Testis (tissue), 2 donors: ENCODE data around the gene CPNE1.

ENCODE experiments used
- CTCF ChIP-seq, 3 experiments: fragments of 450-650 bp in 2 of 3; fragments of 200-600 bp in 1 of 3; sonication (generic) in 1 of 3; IDR thresholded peaks; one replicate each; pipeline ENCODE4 v1.5.1; 2016 to 2019; ENCODE audit warnings: antibody characterized with exemption in 3 of 3, mild to moderate bottlenecking in 2 of 3, moderate library complexity in 1 of 3
- POLR2A ChIP-seq: fragments of 450-650 bp; IDR thresholded peaks from one replicate; pipeline ENCODE4 v1.6.1; 2017; ENCODE audit warnings: antibody characterized with exemption, mild to moderate bottlenecking, moderate library complexity

DNA sequence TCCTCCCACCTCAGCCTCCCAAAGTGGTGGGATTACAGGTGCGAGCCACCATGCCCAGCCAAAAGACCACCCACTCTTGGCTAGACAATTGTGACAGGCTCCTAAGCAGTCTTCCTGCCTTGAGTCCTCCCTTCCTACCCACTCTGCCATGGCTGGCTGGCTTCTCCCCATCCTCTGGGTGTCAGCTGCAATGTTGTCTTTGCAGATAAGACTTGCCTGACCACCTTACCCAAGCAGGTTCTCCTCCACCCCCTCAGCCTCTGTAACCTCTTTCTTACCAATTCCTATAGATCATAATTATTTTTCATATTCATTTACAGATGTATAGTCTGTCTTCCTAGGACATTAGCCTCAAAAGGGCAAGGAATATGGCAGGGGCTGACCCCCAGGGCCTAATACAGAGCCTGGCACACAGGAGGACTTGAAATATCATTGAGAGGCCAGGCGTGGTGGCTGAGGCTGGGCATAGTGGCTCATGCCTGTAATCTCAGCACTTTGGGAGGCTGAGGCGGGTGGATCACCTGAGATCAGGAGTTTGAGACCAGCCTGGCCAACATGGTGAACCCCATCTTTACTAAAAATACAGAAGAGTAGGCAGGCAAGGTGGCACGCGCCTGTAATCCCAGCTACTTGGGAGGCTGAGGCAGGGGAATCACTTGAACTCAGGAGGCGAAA, 77.8 kb downstream of the CPNE1 start:
- TF ChIP-seq POLR2A = no peak
- TF ChIP-seq CTCF (IDR thresholded peaks at IDR 0.05) = no peak
